Transverse colon (tissue), 4 donors: ENCODE data around the gene HS2ST1. TPM values are rescaled to one million over a fixed set of nuclear protein-coding genes. Genes with fewer than 3 reads are reported as not detected.

Experiments
- DNase-seq: peaks from one replicate; pipeline ENCODE4 v3.0.0-alpha.2; 2019
- H3K27ac ChIP-seq, 4 donors: fragments of 200-600 bp; sonication (generic); 2 replicates each; pipeline ENCODE4 v1.5.1; 2016 to 2018; ENCODE audit warnings: inconsistent platforms in 4 of 4
- H3K27me3 ChIP-seq: fragments of 200-600 bp; sonication (generic); 2 replicates; pipeline ENCODE4 v1.5.1; 2017; ENCODE audit warnings: inconsistent platforms
- H3K36me3 ChIP-seq, 4 donors: fragments of 200-600 bp; sonication (generic); 2 replicates each; pipeline ENCODE4 v1.5.1; 2017 to 2019; ENCODE audit warnings: inconsistent platforms in 4 of 4
- H3K4me1 ChIP-seq, 4 donors: fragments of 200-600 bp; sonication (generic); 2 replicates each; pipeline ENCODE4 v1.5.1; 2017 to 2020; ENCODE audit warnings: inconsistent platforms in 4 of 4
- H3K4me3 ChIP-seq, 4 donors: fragments of 200-600 bp; sonication (generic); 1 replicate in 1 of 4; 2 replicates in 3 of 4; pipeline versions ENCODE4 v1.5.1 to v1.6.1; 2017 to 2019; ENCODE audit warnings: inconsistent platforms in 4 of 4
- H3K9me3 ChIP-seq, 2 donors: fragments of 200-600 bp; sonication (generic); 2 replicates each; pipeline ENCODE4 v1.5.1; 2017 to 2019; ENCODE audit warnings: inconsistent platforms in 2 of 2
- EP300 ChIP-seq: sonication (generic); formaldehyde crosslinking; IDR thresholded peaks from one replicate; pipeline ENCODE4 v1.6.1; 2017; ENCODE audit warnings: antibody characterized with exemption, low read depth
- POLR2A ChIP-seq: fragments of 450-650 bp; IDR thresholded peaks from one replicate; pipeline ENCODE4 v1.6.1; 2016; ENCODE audit warnings: antibody characterized with exemption, mild to moderate bottlenecking, moderate library complexity
- POLR2AphosphoS5 ChIP-seq, 3 donors: sonication (generic); formaldehyde crosslinking; IDR thresholded peaks; one replicate each; pipeline ENCODE4 v1.6.1; 2016; ENCODE audit warnings: antibody characterized with exemption in 3 of 3
- WGBS, 2 donors: methylation state at CpG; one replicate each; pipeline ENCODE4 v1.1.5; 2018; ENCODE audit warnings: low coverage in 1 of 2; 5-methylcytosine and 5-hydroxymethylcytosine counted together
- in situ Hi-C, 4 donors: fragments of 200-750 bp; cut with MboI; loops; one replicate each; pipeline versions ENCODE4 v1.15.0 to v1.15.1; 2017; ENCODE audit warnings: low sequenced_read_pairs in 3 of 4, low pct_ligation_motif_present in 1 of 4, low pct_unique_long_range_greater_than_20kb in 1 of 4
- intact Hi-C: fragments of 100-400 bp; cut with DNase I; formaldehyde crosslinking; loops from one replicate; pipeline ENCODE4 v1.15.1; 2023; ENCODE audit warnings: low total_unique reads
- total RNA-seq, 4 donors: library from RNA; depleted of rRNA; stranded (reverse); fragments of >200 nt; gene quantifications; one replicate each; pipeline ENCODE4 v1.1.0, GENCODE V29; 2016
- TF ChIP-seq, protein P1 (sequence below), 5 experiments: fragments of 200-600 bp in 3 of 5; fragments of 450-650 bp in 2 of 5; sonication (generic) in 3 of 5; IDR thresholded peaks; 1 replicate in 2 of 5; 2 replicates in 3 of 5; pipeline ENCODE4 v1.5.1; 2016 to 2017; ENCODE audit warnings: antibody characterized with exemption in 5 of 5, inconsistent platforms in 3 of 5, mild to moderate bottlenecking in 2 of 5, moderate library complexity in 1 of 5

Gene HS2ST1
- total RNA-seq, 4 donors from 2014 or later: 1.9 to 17.1 (median 9.9) TPM

DNA sequence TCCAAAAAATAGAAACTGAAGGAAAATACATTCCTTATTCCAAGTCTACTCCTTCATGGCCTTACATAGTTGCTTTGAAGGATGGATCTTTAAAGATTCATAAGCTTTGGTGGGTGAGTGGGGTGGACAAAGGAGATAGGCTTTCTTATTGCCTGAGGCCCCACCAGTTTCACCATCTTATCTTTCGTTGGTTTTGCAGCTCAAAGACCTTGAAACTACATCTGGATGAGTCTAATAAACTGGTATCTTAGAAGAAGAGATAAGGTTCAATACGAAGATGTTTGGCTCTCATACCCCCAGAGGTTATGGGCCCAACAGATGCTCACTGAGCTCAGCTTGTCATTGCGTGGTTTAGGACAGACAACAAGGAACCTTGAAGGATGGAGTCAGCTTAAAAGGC, 201.5 kb downstream of the HS2ST1 start:
- Histone ChIP-seq H3K4me1 (no peaks in the 10 kb centered on the region), H3K27me3 (no peaks in the 10 kb centered on the region), H3K27ac (no peak overlapping the region), H3K4me3 (no peak overlapping the region), H3K36me3 (no peaks in the 10 kb centered on the region), H3K9me3 (no peaks in the 10 kb centered on the region)
- intact Hi-C loops: no loop called here
- no peak for DNase-seq
- in situ Hi-C loops: no loop called here
- TF ChIP-seq, protein P1, sequence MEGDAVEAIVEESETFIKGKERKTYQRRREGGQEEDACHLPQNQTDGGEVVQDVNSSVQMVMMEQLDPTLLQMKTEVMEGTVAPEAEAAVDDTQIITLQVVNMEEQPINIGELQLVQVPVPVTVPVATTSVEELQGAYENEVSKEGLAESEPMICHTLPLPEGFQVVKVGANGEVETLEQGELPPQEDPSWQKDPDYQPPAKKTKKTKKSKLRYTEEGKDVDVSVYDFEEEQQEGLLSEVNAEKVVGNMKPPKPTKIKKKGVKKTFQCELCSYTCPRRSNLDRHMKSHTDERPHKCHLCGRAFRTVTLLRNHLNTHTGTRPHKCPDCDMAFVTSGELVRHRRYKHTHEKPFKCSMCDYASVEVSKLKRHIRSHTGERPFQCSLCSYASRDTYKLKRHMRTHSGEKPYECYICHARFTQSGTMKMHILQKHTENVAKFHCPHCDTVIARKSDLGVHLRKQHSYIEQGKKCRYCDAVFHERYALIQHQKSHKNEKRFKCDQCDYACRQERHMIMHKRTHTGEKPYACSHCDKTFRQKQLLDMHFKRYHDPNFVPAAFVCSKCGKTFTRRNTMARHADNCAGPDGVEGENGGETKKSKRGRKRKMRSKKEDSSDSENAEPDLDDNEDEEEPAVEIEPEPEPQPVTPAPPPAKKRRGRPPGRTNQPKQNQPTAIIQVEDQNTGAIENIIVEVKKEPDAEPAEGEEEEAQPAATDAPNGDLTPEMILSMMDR (IDR thresholded peaks at IDR 0.05): no peak
- TF ChIP-seq POLR2AphosphoS5 (IDR thresholded peaks at IDR 0.05) (no peak), POLR2A (no peak), EP300 (no peak)
- 77 to 80% methylated on average over 1 to 3 of the region's 3 CpGs for WGBS, 2 donors

DNA sequence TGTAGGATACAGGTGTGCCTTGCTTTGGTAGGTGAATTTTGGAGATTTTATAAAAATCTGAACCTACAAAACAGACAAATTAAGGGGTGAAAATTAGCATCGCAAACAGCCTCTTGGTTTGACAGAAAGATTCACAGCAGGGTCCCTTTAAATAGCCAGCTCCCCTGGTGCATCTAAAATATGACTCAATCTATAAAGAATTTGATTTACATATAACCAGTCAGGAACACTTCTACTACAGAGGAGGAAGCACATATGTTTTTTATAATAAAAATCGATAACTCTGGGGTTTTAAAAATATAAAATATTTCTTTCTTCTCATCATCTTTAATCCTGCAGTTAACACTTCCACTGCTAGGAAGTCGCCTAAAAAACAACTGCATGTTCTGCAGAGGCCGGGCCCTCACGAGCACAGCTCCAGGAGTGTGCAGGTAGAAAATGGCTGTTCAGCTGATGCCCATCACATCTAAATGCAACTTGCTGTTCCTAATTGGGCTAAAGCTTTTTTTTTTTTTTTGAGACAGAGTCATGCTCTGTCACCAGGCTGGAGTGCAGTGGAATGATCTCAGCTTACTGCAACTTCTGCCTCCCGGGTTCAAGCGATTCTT, 203.4 kb downstream of the HS2ST1 start:
- Histone ChIP-seq H3K27me3 (no peaks in the 10 kb centered on the region), H3K9me3 (no peaks in the 10 kb centered on the region), H3K4me1 (no peaks in the 10 kb centered on the region), H3K36me3 (no peaks in the 10 kb centered on the region), H3K27ac (no peak overlapping the region), H3K4me3 (no peak overlapping the region)
- DNase-seq: no peak
- 76 to 88% methylated on average over 7 of the region's 7 CpGs for WGBS, 2 donors
- intact Hi-C loops: no loop called here
- in situ Hi-C loops: no loop called here
- TF ChIP-seq, protein P1 (IDR thresholded peaks at IDR 0.05): no peak
- TF ChIP-seq EP300 (no peak), POLR2A (no peak), POLR2AphosphoS5 (IDR thresholded peaks at IDR 0.05) (no peak)

DNA sequence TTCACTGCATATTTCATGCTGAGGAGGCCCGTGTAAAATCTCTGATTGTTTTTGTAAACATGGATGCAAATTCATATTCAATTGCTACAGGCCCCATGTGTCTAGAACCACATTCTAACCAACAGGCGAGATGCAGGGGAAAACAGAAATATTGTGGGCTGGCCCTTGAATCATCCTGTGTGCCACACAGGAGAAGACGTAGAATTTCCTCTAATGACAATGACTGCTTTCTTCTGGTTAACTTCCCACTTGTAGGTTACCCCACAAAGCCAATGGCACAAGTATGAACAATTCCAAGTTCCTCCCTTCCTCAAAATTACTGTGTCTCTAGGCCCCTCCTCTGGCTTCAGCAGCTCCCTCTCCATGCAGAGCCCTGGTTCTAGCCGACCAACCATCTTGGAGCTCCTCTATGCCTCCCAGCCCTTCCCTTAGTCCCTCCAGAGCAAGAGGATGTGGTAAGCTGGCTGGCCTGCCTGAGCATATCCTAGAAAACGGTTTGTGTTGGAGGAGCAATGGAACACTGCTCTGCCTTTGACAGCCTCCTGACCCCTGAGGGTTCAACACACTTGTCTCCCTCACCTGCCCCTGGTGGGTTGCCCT, 205.2 kb downstream of the HS2ST1 start:
- Histone ChIP-seq H3K27ac (no peak overlapping the region), H3K9me3 (no peaks in the 10 kb centered on the region), H3K4me3 (no peak overlapping the region), H3K27me3 (no peaks in the 10 kb centered on the region), H3K4me1 (no peaks in the 10 kb centered on the region), H3K36me3 (no peaks in the 10 kb centered on the region)
- DNase-seq: no peak
- TF ChIP-seq POLR2AphosphoS5 (IDR thresholded peaks at IDR 0.05) (no peak), EP300 (no peak), POLR2A (no peak)
- TF ChIP-seq, protein P1 (IDR thresholded peaks at IDR 0.05): no peak
- in situ Hi-C loops (no loop called here), intact Hi-C loops (no loop called here)
- WGBS, 2 donors: 83 to 87% methylated on average over 2 to 5 of the region's 5 CpGs

DNA sequence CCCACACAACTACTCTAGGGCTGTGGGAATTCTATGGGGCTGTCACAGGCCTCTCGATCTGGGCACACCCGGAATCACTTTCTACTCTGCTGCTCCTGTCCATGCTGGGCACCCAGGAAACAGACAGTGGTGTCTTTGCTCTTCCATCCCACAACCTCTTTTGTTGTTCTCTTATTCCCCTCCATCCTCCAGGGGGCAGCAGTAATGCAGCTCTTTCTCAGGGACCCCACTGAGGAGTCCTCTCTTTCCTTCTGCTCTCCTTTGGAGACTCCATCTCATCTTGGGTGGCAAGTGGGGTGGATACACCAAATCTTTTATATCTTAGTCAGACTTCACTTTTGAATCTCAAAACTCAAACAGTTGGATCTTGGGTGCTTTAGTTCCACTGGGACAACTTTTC, 206.3 kb downstream of the HS2ST1 start:
- Histone ChIP-seq H3K36me3 (no peaks in the 10 kb centered on the region), H3K27ac (no peak overlapping the region), H3K4me1 (no peaks in the 10 kb centered on the region), H3K27me3 (no peaks in the 10 kb centered on the region), H3K9me3 (no peaks in the 10 kb centered on the region), H3K4me3 (no peak overlapping the region)
- intact Hi-C loops: no loop called here
- in situ Hi-C loops: no loop called here
- WGBS, 2 donors: 97 to 100% methylated on average over 1 to 2 of the region's 2 CpGs
- TF ChIP-seq POLR2A: no peak
- TF ChIP-seq EP300: no peak
- TF ChIP-seq, protein P1 (IDR thresholded peaks at IDR 0.05): no peak
- no peak for TF ChIP-seq POLR2AphosphoS5 (IDR thresholded peaks at IDR 0.05)
- DNase-seq: no peak
